K562 (cell line): ENCODE results near the gene ZNF609. TPM values are rescaled to one million over a fixed set of nuclear protein-coding genes. Genes with fewer than 3 reads are reported as not detected.

Source experiments
- CHAMP1 ChIP-seq: fragments of 450-650 bp; IDR thresholded peaks from 2 replicates; pipeline ENCODE4 v1.6.1; 2016; ENCODE audit warnings: mild to moderate bottlenecking
- CHD4 ChIP-seq: fragments of 200-600 bp; sonication (generic); IDR thresholded peaks from 3 replicates; pipeline ENCODE4 v1.6.1; 2012; ENCODE audit warnings: low read depth, mild to moderate bottlenecking, mixed read lengths, low read length, inconsistent platforms; ENCODE audit not compliant: insufficient read depth, insufficient replicate concordance, poor library complexity, severe bottlenecking
- FOXJ2 ChIP-seq: fragments of 200-800 bp; sonication (Bioruptor generic); IDR thresholded peaks from 2 replicates; pipeline ENCODE4 v1.6.1; 2016; ENCODE audit warnings: missing genetic modification characterization, missing compliant biosample characterization
- GABPB2 ChIP-seq: fragments of 250-450 bp; sonication (Bioruptor Pico); conservative IDR thresholded peaks from 2 replicates; pipeline ENCODE4 v1.5.1; 2021; ENCODE audit warnings: mild to moderate bottlenecking
- KDM1A ChIP-seq, 2 experiments: fragments of 450-650 bp; IDR thresholded peaks; 2 replicates each; pipeline ENCODE4 v1.6.1; 2016; ENCODE audit warnings: mild to moderate bottlenecking in 2 of 2
- MAFF ChIP-seq: IDR thresholded peaks from 2 replicates; pipeline ENCODE4 v1.6.1; 2012; ENCODE audit warnings: low read length, improper control_type of control experiment
- SETDB1 ChIP-seq: IDR thresholded peaks from one replicate; pipeline ENCODE4 v1.6.1; 2012; ENCODE audit warnings: low read length, control low read depth, inconsistent platforms
- SMAD2 ChIP-seq: fragments of 150-350 bp; IDR thresholded peaks from 2 replicates; pipeline ENCODE4 v1.6.1; 2014; ENCODE audit warnings: low read depth, mild to moderate bottlenecking, low read length
- TCF3 ChIP-seq: sonication (generic); formaldehyde crosslinking; IDR thresholded peaks from 2 replicates; pipeline ENCODE4 v1.4.0; 2020; ENCODE audit warnings: mild to moderate bottlenecking, missing genetic modification reagents
- TEAD4 ChIP-seq, 2 experiments: sonication (generic) in 1 of 2; formaldehyde crosslinking in 1 of 2; IDR thresholded peaks; 2 replicates each; pipeline versions ENCODE4 v1.6.1 to v1.8.0; 2012 to 2022; ENCODE audit warnings: borderline replicate concordance in 1 of 2, inconsistent platforms in 1 of 2, low read length in 1 of 2, mild to moderate bottlenecking in 1 of 2, missing genetic modification reagents in 1 of 2
- U2AF2 ChIP-seq: fragments of 200-400 bp; formaldehyde crosslinking; optimal IDR thresholded peaks from 2 replicates; pipeline ENCODE3; 2017; ENCODE audit warnings: low read depth, mild to moderate bottlenecking, low read length
- VEZF1 ChIP-seq: fragments of 200-800 bp; sonication (Bioruptor generic); IDR thresholded peaks from 2 replicates; pipeline ENCODE4 v1.6.1; 2017; ENCODE audit warnings: missing genetic modification characterization, missing compliant biosample characterization
- ZBTB43 ChIP-seq: sonication (generic); formaldehyde crosslinking; IDR thresholded peaks from 2 replicates; pipeline ENCODE4 v1.8.0; 2023; ENCODE audit warnings: mild to moderate bottlenecking, missing genetic modification reagents
- ZNF253 ChIP-seq: fragments of 250-450 bp; sonication (Bioruptor Pico); conservative IDR thresholded peaks from 2 replicates; pipeline ENCODE4 v1.6.1; 2021; ENCODE audit warnings: mild to moderate bottlenecking
- polyA plus RNA-seq, 8 experiments: library from polyadenylated mRNA; depleted of rRNA in 4 of 8; stranded (reverse) in 5 of 8; unstranded in 3 of 8; fragments of >200 nt; fragmentation: Nextera tagmentation in 2 of 8; fragmentation: Illumina TruSeq in 1 of 8; extraction: Ambion mirVana in 2 of 8; extraction: Trizol in 1 of 8; gene quantifications; 2 replicates each; pipeline versions ENCODE4 v1.2.1 to v1.2.3, GENCODE V29; 2011 to 2014; ENCODE audit warnings: inconsistent platforms in 1 of 8, missing spikeins in 1 of 8
- total RNA-seq, 7 experiments: library from RNA; depleted of rRNA in 6 of 7; stranded (reverse); fragments of >200 nt in 6 of 7; fragmentation: Illumina TruSeq in 2 of 7; extraction: Trizol in 2 of 7; gene quantifications; 2 replicates each; pipeline versions ENCODE4 v1.2.1 to v1.2.3, GENCODE V29; 2011 to 2021; ENCODE audit warnings: low replicate concordance in 1 of 7
- TF ChIP-seq, protein P1 (sequence below): fragments of 450-650 bp; IDR thresholded peaks from 2 replicates; pipeline ENCODE4 v1.6.1; 2016; ENCODE audit warnings: low read depth

The ZNF609 gene
- total and polyA plus RNA-seq, 9 of the 15 experiments (the other 6 are each of a cell fraction or from before 2014, with no cell fraction given) = 3.0 to 38.7 (median 17.8) TPM

GRCh38 chr15:64521726-64522164, 61.4 kb downstream of the ZNF609 start (continued):
- TF ChIP-seq, protein P1, sequence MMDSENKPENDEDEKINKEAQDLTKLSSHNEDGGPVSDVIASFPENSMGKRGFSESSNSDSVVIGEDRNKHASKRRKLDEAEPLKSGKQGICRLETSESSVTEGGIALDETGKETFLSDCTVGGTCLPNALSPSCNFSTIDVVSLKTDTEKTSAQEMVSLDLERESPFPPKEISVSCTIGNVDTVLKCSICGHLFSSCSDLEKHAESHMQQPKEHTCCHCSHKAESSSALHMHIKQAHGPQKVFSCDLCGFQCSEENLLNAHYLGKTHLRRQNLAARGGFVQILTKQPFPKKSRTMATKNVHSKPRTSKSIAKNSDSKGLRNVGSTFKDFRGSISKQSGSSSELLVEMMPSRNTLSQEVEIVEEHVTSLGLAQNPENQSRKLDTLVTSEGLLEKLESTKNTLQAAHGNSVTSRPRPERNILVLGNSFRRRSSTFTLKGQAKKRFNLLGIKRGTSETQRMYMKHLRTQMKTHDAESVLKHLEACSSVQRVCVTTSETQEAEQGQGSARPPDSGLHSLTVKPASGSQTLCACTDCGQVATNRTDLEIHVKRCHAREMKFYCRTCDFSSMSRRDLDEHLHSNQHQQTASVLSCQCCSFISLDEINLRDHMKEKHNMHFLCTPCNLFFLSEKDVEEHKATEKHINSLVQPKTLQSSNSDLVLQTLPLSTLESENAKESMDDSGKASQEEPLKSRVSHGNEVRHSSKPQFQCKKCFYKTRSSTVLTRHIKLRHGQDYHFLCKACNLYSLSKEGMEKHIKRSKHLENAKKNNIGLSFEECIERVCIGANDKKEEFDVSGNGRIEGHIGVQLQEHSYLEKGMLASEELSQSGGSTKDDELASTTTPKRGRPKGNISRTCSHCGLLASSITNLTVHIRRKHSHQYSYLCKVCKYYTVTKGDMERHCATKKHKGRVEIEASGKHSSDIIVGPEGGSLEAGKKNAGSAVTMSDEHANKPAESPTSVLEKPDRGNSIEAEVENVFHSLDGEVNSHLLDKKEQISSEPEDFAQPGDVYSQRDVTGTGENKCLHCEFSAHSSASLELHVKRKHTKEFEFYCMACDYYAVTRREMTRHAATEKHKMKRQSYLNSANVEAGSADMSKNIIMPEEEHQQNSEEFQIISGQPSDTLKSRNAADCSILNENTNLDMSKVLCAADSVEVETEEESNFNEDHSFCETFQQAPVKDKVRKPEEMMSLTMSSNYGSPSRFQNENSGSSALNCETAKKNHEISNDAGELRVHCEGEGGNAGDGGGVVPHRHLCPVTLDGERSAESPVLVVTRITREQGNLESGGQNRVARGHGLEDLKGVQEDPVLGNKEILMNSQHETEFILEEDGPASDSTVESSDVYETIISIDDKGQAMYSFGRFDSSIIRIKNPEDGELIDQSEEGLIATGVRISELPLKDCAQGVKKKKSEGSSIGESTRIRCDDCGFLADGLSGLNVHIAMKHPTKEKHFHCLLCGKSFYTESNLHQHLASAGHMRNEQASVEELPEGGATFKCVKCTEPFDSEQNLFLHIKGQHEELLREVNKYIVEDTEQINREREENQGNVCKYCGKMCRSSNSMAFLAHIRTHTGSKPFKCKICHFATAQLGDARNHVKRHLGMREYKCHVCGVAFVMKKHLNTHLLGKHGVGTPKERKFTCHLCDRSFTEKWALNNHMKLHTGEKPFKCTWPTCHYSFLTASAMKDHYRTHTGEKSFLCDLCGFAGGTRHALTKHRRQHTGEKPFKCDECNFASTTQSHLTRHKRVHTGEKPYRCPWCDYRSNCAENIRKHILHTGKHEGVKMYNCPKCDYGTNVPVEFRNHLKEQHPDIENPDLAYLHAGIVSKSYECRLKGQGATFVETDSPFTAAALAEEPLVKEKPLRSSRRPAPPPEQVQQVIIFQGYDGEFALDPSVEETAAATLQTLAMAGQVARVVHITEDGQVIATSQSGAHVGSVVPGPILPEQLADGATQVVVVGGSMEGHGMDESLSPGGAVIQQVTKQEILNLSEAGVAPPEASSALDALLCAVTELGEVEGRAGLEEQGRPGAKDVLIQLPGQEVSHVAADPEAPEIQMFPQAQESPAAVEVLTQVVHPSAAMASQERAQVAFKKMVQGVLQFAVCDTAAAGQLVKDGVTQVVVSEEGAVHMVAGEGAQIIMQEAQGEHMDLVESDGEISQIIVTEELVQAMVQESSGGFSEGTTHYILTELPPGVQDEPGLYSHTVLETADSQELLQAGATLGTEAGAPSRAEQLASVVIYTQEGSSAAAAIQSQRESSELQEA = no peak
- TF ChIP-seq ZNF253 (no peak), ZBTB43 (CRISPR knock-in tag) (no peak), KDM1A (IDR thresholded peaks at IDR 0.05) (0 out of 4 replicates have a peak, but pooled peaks of 1 of the 2 experiments have one; percentile 21), SMAD2 (no peak), CHAMP1 (no peak), U2AF2 (no peak), VEZF1 (CRISPR knock-in tag) (0 out of 2 replicates have a peak, but pooled peaks have one; percentile 17), MAFF (no peak), TEAD4 (IDR thresholded peaks at IDR 0.05; ENCODE audit: low read length) (peak; percentile 73), TEAD4 (CRISPR knock-in tag; IDR thresholded peaks at IDR 0.05; ENCODE audit: borderline replicate concordance) (no peak), CHD4 (no peak), FOXJ2 (tag) (no peak), SETDB1 (no peak), GABPB2 (CRISPR knock-in tag) (no peak), TCF3 (CRISPR knock-in tag) (peak; percentile 66)
